GM21723 (cell line): ENCODE results near the gene METTL1.
"Not testable (repeated sequence)": the region's sequence is repeated elsewhere in the genome, so short reads cannot be mapped to it uniquely, and the experiment has no call there.

Source experiments
- ATAC-seq: cut with Tn5 transposase; IDR thresholded peaks from one replicate; pipeline ENCODE4 v1.9.1; 2021; ENCODE audit warnings: mild to moderate bottlenecking, moderate library complexity; ENCODE audit not compliant: unreplicated experiment

METTL1 gene

GRCh38 chr12:57800965-57801364 lies 29.1 kb upstream of the METTL1 start:
- no peak for ATAC-seq

GRCh38 chr12:57797933-57798332 lies 26.0 kb upstream of the METTL1 start:
- ATAC-seq, result no peak

GRCh38 chr12:57796996-57797395 lies 25.1 kb upstream of the METTL1 start:
- no peak for ATAC-seq

- no peak for ATAC-seq
Measured at GRCh38 chr12:57795354-57795753, 23.4 kb upstream of the METTL1 start.

- no peak for ATAC-seq
Measured at GRCh38 chr12:57793920-57794319, 22.0 kb upstream of the METTL1 start.

GRCh38 chr12:57783861-57784260 lies 12.0 kb upstream of the METTL1 start:
- no peak for ATAC-seq

- no peak for ATAC-seq
Measured at GRCh38 chr12:57783466-57783801, 11.5 kb upstream of the METTL1 start.

GRCh38 chr12:57782608-57783465 lies 10.9 kb upstream of the METTL1 start, which contains the start of gene TSFM:
TSS of gene TSFM (plus strand) at chr12:57782787. CDS start at chr12:57782802, 15 bp downstream.
- peak; percentile 90 for ATAC-seq

GRCh38 chr12:57782243-57782607 lies 10.3 kb upstream of the METTL1 start:
- peak; percentile 2 for ATAC-seq

- no peak for ATAC-seq
Measured at GRCh38 chr12:57781801-57782200, 9.9 kb upstream of the METTL1 start.

- ATAC-seq, result no peak
Measured at GRCh38 chr12:57781244-57781643, 9.3 kb upstream of the METTL1 start.

GRCh38 chr12:57780284-57780897 lies 8.5 kb upstream of the METTL1 start:
- no peak for ATAC-seq

GRCh38 chr12:57779736-57780135 lies 7.8 kb upstream of the METTL1 start:
- ATAC-seq, result no peak

GRCh38 chr12:57777911-57778310 lies 6.0 kb upstream of the METTL1 start:
- ATAC-seq, result no peak

- no peak for ATAC-seq
Measured at GRCh38 chr12:57777367-57777766, 5.5 kb upstream of the METTL1 start.

GRCh38 chr12:57776247-57776587 lies 4.3 kb upstream of the METTL1 start:
- ATAC-seq, result no peak

- no peak for ATAC-seq
Measured at GRCh38 chr12:57775563-57776246, 3.8 kb upstream of the METTL1 start.

GRCh38 chr12:57775044-57775443 lies 3.1 kb upstream of the METTL1 start:
- ATAC-seq, result no peak

- not testable (repeated sequence) for ATAC-seq
Measured at GRCh38 chr12:57774634-57775033, 2.7 kb upstream of the METTL1 start.

GRCh38 chr12:57772429-57773322 lies 771 bp upstream of the METTL1 start, which contains the start of gene EEF1AKMT3:
TSS of gene EEF1AKMT3 (plus strand) at chr12:57772614. CDS start at chr12:57772725, 111 bp downstream.
- ATAC-seq, result peak; percentile 7
